Renal pelvis (tissue), 3 donors: ENCODE data around the gene STRADA. TPM values are rescaled to one million over a fixed set of nuclear protein-coding genes. Genes with fewer than 3 reads are reported as not detected.

Experiments
- polyA plus RNA-seq, 3 donors: library from polyadenylated mRNA; unstranded; fragments of 120-200 nt; gene quantifications; one replicate each; pipeline ENCODE4 v1.2.1, GENCODE V29; 2013; ENCODE audit not compliant: insufficient read length in 3 of 3

Gene STRADA
- polyA plus RNA-seq, 3 donors: 43.1 to 74.3 (median 66.8) TPM

Other genes with a start within 250 kb of the STRADA start
- gene KCNH6, start 218.4 kb downstream of the STRADA start, polyA plus RNA-seq: 1 to 10 TPM; 2.5 to 3.7 (median 2.5) TPM
- gene DCAF7, start 191.3 kb downstream of the STRADA start, polyA plus RNA-seq: 100 to 1,000 TPM; 106 to 121 (median 112) TPM
- 10 to 100 TPM; 23.1 to 31.3 (median 28.8) TPM for gene TACO1, start 140.9 kb downstream of the STRADA start, polyA plus RNA-seq
- gene MAP3K3, start 119.4 kb downstream of the STRADA start, polyA plus RNA-seq: 10 to 100 TPM; 27.1 to 34.6 (median 32.4) TPM
- gene LIMD2, start 41.7 kb downstream of the STRADA start, polyA plus RNA-seq: 10 to 100 TPM; 28.8 to 38.4 (median 34.9) TPM
- gene CCDC47, start 31.8 kb upstream of the STRADA start, polyA plus RNA-seq: 100 to 1,000 TPM in 2 of 3 donors, 10 to 100 TPM in 1; 87.7 to 116 (median 109) TPM
- 100 to 1,000 TPM; 158 to 225 (median 211) TPM for gene DDX42, start 32.4 kb upstream of the STRADA start, polyA plus RNA-seq
- 100 to 1,000 TPM; 170 to 203 (median 178) TPM for gene PSMC5, start 85.6 kb upstream of the STRADA start, polyA plus RNA-seq
- gene FTSJ3, start 85.9 kb upstream of the STRADA start, polyA plus RNA-seq: 10 to 100 TPM; 66.9 to 75.2 (median 73.2) TPM
- 10 to 100 TPM; 58.1 to 60.5 (median 58.5) TPM for gene SMARCD2, start 100.9 kb upstream of the STRADA start, polyA plus RNA-seq
- gene CSH2, start 131.9 kb upstream of the STRADA start, polyA plus RNA-seq: under 1 TPM in 1 of 3 donors, not detected in 2; 0.10 TPM
- gene GH2, start 140.1 kb upstream of the STRADA start, polyA plus RNA-seq: not detected
- gene CSH1, start 154.8 kb upstream of the STRADA start, polyA plus RNA-seq: not detected
- gene CSHL1, start 169.5 kb upstream of the STRADA start, polyA plus RNA-seq: not detected
- gene GH1, start 177.0 kb upstream of the STRADA start, polyA plus RNA-seq: under 1 TPM in 1 of 3 donors, not detected in 2; 0.16 TPM
- gene CD79B, start 190.5 kb upstream of the STRADA start, polyA plus RNA-seq: 1 to 10 TPM; 1.8 to 3.1 (median 2.3) TPM
- 1 to 10 TPM in 2 of 3 donors, under 1 TPM in 1; 0.71 to 1.2 (median 1.1) TPM for gene SCN4A, start 231.1 kb upstream of the STRADA start, polyA plus RNA-seq